A673 (cell line): ENCODE data around the gene RIPOR1.

Experiments used
- EZH2 ChIP-seq: fragments of 200-600 bp; sonication (generic); IDR thresholded peaks from 2 replicates; pipeline ENCODE4 v1.6.1; 2017; ENCODE audit warnings: borderline replicate concordance, low read depth, mild to moderate bottlenecking, mixed read lengths, antibody characterized with exemption, low read length; ENCODE audit not compliant: poor library complexity, severe bottlenecking
- TF ChIP-seq, protein P1 (sequence below): fragments of 300-800, 200-600 bp; sonication (generic); conservative IDR thresholded peaks from 2 replicates; pipeline ENCODE4 v1.5.1; 2017; ENCODE audit warnings: low read depth, mild to moderate bottlenecking, antibody characterized with exemption, low read length, moderate library complexity, mixed read lengths

DNA sequence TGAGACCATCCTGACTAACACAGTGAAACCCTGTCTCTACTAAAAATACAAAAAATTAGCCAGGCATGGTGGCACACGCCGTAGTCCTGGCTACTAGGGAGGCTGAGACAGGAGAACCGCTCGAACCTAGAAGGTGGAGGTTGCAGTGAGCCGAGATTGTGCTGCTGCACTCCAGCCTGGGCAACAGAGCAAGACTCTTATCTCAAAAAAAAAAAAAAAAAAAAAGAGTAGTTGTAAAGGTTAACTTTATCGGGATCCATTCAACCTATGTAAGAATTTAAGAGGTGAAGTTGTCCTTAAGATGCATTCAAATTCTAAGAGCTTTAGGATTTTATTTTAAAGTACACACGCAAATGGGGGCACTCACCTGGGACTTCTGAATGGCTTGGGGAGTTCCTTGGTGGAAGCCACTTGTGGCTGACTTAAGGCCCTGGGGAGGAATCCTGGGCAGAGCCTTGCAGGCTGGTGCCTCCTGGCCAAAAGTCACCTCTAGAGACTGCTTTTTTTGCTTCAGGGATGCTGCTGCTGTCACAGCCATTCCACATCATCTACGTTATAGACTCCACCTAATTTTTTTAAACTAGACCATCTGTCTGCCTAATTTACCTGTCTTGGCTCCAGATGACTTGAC is 37.0 kb downstream of the RIPOR1 start:
- TF ChIP-seq, protein P1, sequence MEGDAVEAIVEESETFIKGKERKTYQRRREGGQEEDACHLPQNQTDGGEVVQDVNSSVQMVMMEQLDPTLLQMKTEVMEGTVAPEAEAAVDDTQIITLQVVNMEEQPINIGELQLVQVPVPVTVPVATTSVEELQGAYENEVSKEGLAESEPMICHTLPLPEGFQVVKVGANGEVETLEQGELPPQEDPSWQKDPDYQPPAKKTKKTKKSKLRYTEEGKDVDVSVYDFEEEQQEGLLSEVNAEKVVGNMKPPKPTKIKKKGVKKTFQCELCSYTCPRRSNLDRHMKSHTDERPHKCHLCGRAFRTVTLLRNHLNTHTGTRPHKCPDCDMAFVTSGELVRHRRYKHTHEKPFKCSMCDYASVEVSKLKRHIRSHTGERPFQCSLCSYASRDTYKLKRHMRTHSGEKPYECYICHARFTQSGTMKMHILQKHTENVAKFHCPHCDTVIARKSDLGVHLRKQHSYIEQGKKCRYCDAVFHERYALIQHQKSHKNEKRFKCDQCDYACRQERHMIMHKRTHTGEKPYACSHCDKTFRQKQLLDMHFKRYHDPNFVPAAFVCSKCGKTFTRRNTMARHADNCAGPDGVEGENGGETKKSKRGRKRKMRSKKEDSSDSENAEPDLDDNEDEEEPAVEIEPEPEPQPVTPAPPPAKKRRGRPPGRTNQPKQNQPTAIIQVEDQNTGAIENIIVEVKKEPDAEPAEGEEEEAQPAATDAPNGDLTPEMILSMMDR: no peak
- no peak for TF ChIP-seq EZH2
